Ishikawa (cell line): ENCODE data around the gene ZNF486.

Experiments
- CEBPB ChIP-seq: IDR thresholded peaks from 2 replicates; pipeline ENCODE4 v1.6.1; 2012
- CREB1 ChIP-seq: IDR thresholded peaks from 2 replicates; pipeline ENCODE4 v1.6.1; 2012; ENCODE audit warnings: low read depth
- EGR1 ChIP-seq: IDR thresholded peaks from 2 replicates; pipeline ENCODE4 v1.6.1; 2012
- EP300 ChIP-seq: IDR thresholded peaks from 2 replicates; pipeline ENCODE4 v1.6.1; 2012; ENCODE audit warnings: borderline replicate concordance
- FOXM1 ChIP-seq: IDR thresholded peaks from 2 replicates; pipeline ENCODE4 v1.6.1; 2012; ENCODE audit warnings: low read depth, borderline replicate concordance
- NFIC ChIP-seq: IDR thresholded peaks from 2 replicates; pipeline ENCODE4 v1.6.1; 2012
- RAD21 ChIP-seq: IDR thresholded peaks from 2 replicates; pipeline ENCODE4 v1.6.1; 2012; ENCODE audit warnings: low read depth
- TAF1 ChIP-seq: IDR thresholded peaks from 2 replicates; pipeline ENCODE4 v1.6.1; 2012; ENCODE audit warnings: low read depth, mild to moderate bottlenecking
- TEAD4 ChIP-seq: IDR thresholded peaks from 2 replicates; pipeline ENCODE4 v1.6.1; 2012
- YY1 ChIP-seq: IDR thresholded peaks from 2 replicates; pipeline ENCODE4 v1.6.1; 2012; ENCODE audit warnings: low read depth
- TF ChIP-seq, protein P1 (sequence below): IDR thresholded peaks from 2 replicates; pipeline ENCODE4 v1.6.1; 2012; ENCODE audit warnings: low read depth, mild to moderate bottlenecking
- TF ChIP-seq, protein P2 (sequence below): IDR thresholded peaks from 2 replicates; pipeline ENCODE4 v1.6.1; 2012
- TF ChIP-seq, protein P3 (sequence below): IDR thresholded peaks from 2 replicates; pipeline ENCODE4 v1.6.1; 2012

DNA sequence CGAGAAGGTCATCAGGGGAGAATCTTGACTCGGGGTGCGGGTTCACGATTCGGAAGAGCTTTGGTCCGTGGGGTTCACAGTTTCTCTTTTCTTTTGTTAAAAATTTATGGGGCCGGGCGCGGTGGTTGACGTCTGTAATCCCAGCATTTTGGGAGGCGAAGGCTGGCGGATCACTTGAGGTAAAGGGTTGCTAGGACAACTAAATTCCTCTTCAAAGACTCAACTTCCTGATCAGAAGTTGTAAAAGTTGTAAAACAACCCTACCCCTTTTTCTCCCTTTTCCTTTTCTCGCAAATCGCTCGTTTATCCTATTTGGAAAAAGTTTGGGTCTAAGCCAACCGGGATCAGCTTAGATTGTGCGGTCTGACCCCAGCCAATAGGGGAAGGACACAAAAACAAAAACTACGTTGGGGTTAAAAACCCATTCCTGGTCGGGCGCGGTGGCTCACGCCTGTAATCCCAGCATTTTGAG, 673 bp downstream of the ZNF486 start:
- no peak for TF ChIP-seq CREB1
- TF ChIP-seq EP300, result no peak
- no peak for TF ChIP-seq RAD21
- TF ChIP-seq, protein P1, sequence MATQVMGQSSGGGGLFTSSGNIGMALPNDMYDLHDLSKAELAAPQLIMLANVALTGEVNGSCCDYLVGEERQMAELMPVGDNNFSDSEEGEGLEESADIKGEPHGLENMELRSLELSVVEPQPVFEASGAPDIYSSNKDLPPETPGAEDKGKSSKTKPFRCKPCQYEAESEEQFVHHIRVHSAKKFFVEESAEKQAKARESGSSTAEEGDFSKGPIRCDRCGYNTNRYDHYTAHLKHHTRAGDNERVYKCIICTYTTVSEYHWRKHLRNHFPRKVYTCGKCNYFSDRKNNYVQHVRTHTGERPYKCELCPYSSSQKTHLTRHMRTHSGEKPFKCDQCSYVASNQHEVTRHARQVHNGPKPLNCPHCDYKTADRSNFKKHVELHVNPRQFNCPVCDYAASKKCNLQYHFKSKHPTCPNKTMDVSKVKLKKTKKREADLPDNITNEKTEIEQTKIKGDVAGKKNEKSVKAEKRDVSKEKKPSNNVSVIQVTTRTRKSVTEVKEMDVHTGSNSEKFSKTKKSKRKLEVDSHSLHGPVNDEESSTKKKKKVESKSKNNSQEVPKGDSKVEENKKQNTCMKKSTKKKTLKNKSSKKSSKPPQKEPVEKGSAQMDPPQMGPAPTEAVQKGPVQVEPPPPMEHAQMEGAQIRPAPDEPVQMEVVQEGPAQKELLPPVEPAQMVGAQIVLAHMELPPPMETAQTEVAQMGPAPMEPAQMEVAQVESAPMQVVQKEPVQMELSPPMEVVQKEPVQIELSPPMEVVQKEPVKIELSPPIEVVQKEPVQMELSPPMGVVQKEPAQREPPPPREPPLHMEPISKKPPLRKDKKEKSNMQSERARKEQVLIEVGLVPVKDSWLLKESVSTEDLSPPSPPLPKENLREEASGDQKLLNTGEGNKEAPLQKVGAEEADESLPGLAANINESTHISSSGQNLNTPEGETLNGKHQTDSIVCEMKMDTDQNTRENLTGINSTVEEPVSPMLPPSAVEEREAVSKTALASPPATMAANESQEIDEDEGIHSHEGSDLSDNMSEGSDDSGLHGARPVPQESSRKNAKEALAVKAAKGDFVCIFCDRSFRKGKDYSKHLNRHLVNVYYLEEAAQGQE, result no peak
- no peak for TF ChIP-seq TAF1
- no peak for TF ChIP-seq CEBPB
- TF ChIP-seq, protein P2, sequence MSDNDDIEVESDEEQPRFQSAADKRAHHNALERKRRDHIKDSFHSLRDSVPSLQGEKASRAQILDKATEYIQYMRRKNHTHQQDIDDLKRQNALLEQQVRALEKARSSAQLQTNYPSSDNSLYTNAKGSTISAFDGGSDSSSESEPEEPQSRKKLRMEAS, result no peak
- TF ChIP-seq EGR1, result no peak
- no peak for TF ChIP-seq TEAD4
- no peak for TF ChIP-seq FOXM1
- no peak for TF ChIP-seq NFIC
- no peak for TF ChIP-seq YY1
- TF ChIP-seq, protein P3, sequence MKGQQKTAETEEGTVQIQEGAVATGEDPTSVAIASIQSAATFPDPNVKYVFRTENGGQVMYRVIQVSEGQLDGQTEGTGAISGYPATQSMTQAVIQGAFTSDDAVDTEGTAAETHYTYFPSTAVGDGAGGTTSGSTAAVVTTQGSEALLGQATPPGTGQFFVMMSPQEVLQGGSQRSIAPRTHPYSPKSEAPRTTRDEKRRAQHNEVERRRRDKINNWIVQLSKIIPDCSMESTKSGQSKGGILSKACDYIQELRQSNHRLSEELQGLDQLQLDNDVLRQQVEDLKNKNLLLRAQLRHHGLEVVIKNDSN, result no peak
